Measurements from ENCODE around the gene LRRK1. TPM values are rescaled to one million over a fixed set of nuclear protein-coding genes. Genes with fewer than 3 reads are reported as not detected.

The LRRK1 gene
- total and polyA plus RNA-seq, 2 experiments from 2014 or later, result 2.6 to 4.5 TPM

DNA sequence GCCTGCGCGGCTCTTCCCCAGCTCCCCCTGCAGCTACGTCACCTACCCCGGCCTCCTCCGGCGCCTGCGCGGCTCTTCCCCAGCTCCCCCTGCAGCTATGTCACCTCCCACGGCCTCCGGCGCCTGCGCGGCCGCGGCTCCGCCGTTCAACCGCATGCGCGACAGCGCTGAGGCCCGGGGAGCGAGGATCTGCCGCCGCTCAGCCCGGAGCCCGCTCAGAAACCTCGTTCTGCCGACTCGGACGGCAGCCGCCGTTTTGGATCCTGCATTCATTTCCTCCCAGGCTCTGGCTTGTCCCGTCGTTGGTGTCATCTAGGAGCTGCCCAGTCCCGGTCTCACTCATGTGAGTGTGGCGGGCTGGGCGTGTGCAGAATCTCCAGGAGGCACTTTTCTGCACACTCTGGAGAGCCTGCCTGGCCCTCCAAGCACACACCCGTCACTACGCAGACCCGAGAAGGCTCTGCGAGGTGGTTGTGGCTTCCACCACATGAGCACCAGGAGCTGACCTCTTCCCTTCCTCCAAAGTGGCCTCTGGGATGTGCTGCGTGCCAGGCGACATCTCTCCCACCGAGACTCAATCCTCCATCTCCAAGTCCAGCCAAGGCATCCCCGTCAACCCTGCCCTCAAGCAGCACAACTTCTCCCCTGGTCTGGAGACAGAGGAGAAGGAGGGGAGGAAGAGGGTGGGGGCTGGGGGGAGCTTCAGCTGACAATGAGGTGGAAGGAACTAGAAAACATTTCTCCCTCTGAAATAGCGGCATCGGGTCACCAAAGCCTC is 167.4 kb downstream of the LRRK1 start:
- Histone ChIP-seq H3F3A (replicated peaks; ENCODE audit: low read depth) (peaks cover 6% of the 10 kb centered on the region; the same call in 1 of the 2 replicates), H2AFZ (no peak overlapping the region; the same call in 1 of the 2 replicates), H4K20me1 (replicated peaks; ENCODE audit: insufficient read depth) (no peaks in the 10 kb centered on the region), H3K27me3 (ENCODE audit: insufficient read depth) (no peaks in the 10 kb centered on the region), H3K27ac (ENCODE audit: low read depth) (no peak overlapping the region), H3K4me1 (ENCODE audit: insufficient read depth) (no peaks in the 10 kb centered on the region), H3K36me3 (ENCODE audit: insufficient read depth) (no peaks in the 10 kb centered on the region), H3K9me2 (ENCODE audit: insufficient read depth) (no peaks in the 10 kb centered on the region), H3K4me2 (no peak overlapping the region), H3K79me2 (replicated peaks; ENCODE audit: insufficient read depth) (no peaks in the 10 kb centered on the region; the same call in 1 of the 2 replicates), H3K4me3 (no peak overlapping the region)
- no peak overlapping the region for H3K27ac Mint-ChIP-seq
- ATAC-seq, result no peak
- H3K4me3 Mint-ChIP-seq, result no peak overlapping the region
- DNase-seq (ENCODE audit: low spot score), result no peak
- peaks cover 9% of the 10 kb centered on the region; the same call in 2 of the 3 replicates for H3K4me1 Mint-ChIP-seq
- H3K36me3 Mint-ChIP-seq (ENCODE audit: low read depth), result no peaks in the 10 kb centered on the region
- 0 out of 3 replicates have a peak, but pooled peaks cover 3% of the 10 kb centered on the region for H3K9me3 Mint-ChIP-seq
- H3K27me3 Mint-ChIP-seq (ENCODE audit: insufficient read depth, low read depth, poor library complexity), result peaks cover 7% of the 10 kb centered on the region
- TF ChIP-seq, protein P1, sequence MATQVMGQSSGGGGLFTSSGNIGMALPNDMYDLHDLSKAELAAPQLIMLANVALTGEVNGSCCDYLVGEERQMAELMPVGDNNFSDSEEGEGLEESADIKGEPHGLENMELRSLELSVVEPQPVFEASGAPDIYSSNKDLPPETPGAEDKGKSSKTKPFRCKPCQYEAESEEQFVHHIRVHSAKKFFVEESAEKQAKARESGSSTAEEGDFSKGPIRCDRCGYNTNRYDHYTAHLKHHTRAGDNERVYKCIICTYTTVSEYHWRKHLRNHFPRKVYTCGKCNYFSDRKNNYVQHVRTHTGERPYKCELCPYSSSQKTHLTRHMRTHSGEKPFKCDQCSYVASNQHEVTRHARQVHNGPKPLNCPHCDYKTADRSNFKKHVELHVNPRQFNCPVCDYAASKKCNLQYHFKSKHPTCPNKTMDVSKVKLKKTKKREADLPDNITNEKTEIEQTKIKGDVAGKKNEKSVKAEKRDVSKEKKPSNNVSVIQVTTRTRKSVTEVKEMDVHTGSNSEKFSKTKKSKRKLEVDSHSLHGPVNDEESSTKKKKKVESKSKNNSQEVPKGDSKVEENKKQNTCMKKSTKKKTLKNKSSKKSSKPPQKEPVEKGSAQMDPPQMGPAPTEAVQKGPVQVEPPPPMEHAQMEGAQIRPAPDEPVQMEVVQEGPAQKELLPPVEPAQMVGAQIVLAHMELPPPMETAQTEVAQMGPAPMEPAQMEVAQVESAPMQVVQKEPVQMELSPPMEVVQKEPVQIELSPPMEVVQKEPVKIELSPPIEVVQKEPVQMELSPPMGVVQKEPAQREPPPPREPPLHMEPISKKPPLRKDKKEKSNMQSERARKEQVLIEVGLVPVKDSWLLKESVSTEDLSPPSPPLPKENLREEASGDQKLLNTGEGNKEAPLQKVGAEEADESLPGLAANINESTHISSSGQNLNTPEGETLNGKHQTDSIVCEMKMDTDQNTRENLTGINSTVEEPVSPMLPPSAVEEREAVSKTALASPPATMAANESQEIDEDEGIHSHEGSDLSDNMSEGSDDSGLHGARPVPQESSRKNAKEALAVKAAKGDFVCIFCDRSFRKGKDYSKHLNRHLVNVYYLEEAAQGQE (IDR thresholded peaks at IDR 0.05; ENCODE audit: unreplicated experiment), result no peak
- no peak for TF ChIP-seq NANOG (IDR thresholded peaks at IDR 0.05; ENCODE audit: borderline replicate concordance)
- TF ChIP-seq EZH2phosphoT487 (IDR thresholded peaks at IDR 0.05; ENCODE audit: unreplicated experiment), result no peak
- TF ChIP-seq, protein P2, sequence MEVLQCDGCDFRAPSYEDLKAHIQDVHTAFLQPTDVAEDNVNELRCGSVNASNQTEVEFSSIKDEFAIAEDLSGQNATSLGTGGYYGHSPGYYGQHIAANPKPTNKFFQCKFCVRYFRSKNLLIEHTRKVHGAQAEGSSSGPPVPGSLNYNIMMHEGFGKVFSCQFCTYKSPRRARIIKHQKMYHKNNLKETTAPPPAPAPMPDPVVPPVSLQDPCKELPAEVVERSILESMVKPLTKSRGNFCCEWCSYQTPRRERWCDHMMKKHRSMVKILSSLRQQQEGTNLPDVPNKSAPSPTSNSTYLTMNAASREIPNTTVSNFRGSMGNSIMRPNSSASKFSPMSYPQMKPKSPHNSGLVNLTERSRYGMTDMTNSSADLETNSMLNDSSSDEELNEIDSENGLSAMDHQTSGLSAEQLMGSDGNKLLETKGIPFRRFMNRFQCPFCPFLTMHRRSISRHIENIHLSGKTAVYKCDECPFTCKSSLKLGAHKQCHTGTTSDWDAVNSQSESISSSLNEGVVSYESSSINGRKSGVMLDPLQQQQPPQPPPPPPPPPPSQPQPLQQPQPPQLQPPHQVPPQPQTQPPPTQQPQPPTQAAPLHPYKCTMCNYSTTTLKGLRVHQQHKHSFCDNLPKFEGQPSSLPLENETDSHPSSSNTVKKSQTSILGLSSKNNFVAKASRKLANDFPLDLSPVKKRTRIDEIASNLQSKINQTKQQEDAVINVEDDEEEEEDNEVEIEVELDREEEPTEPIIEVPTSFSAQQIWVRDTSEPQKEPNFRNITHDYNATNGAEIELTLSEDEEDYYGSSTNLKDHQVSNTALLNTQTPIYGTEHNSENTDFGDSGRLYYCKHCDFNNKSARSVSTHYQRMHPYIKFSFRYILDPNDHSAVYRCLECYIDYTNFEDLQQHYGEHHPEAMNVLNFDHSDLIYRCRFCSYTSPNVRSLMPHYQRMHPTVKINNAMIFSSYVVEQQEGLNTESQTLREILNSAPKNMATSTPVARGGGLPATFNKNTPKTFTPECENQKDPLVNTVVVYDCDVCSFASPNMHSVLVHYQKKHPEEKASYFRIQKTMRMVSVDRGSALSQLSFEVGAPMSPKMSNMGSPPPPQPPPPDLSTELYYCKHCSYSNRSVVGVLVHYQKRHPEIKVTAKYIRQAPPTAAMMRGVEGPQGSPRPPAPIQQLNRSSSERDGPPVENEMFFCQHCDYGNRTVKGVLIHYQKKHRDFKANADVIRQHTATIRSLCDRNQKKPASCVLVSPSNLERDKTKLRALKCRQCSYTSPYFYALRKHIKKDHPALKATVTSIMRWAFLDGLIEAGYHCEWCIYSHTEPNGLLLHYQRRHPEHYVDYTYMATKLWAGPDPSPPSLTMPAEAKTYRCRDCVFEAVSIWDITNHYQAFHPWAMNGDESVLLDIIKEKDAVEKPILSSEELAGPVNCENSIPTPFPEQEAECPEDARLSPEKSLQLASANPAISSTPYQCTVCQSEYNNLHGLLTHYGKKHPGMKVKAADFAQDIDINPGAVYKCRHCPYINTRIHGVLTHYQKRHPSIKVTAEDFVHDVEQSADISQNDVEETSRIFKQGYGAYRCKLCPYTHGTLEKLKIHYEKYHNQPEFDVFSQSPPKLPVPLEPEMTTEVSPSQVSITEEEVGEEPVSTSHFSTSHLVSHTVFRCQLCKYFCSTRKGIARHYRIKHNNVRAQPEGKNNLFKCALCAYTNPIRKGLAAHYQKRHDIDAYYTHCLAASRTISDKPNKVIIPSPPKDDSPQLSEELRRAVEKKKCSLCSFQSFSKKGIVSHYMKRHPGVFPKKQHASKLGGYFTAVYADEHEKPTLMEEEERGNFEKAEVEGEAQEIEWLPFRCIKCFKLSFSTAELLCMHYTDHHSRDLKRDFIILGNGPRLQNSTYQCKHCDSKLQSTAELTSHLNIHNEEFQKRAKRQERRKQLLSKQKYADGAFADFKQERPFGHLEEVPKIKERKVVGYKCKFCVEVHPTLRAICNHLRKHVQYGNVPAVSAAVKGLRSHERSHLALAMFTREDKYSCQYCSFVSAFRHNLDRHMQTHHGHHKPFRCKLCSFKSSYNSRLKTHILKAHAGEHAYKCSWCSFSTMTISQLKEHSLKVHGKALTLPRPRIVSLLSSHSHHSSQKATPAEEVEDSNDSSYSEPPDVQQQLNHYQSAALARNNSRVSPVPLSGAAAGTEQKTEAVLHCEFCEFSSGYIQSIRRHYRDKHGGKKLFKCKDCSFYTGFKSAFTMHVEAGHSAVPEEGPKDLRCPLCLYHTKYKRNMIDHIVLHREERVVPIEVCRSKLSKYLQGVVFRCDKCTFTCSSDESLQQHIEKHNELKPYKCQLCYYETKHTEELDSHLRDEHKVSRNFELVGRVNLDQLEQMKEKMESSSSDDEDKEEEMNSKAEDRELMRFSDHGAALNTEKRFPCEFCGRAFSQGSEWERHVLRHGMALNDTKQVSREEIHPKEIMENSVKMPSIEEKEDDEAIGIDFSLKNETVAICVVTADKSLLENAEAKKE (CRISPR knock-in tag; IDR thresholded peaks at IDR 0.05), result no peak
- no peak for TF ChIP-seq ZNF331 (CRISPR knock-in tag; IDR thresholded peaks at IDR 0.05; ENCODE audit: low read depth)

Data from GM23338 (cell line).